Measurements from ENCODE around the gene SLC49A3.

SLC49A3 gene

DNA sequence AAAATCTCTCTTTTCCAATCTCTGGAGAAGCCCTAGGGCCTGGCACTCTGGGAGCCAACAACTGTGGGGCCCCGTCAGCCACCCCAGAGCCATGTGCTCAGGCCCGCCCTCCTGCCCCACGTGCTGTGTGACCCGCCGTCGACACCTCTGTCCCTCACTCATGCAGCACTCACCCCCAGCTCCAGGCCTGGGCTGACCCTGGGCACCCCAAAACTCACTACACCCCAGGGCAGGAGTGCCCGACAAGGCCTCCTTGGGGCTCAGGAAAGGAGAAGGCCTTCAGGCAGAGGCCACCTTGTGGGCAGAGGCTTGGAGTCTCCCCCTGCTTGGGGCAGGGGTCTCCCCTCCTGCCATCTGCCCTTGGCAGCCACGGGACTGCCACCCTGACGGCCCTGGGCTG lies 8.9 kb downstream of the SLC49A3 start:
- in situ Hi-C loops (cut with MboI; ENCODE audit: low pct_unique_long_range_greater_than_20kb, low sequenced_read_pairs, unreplicated experiment) = no loop called here
- DNase-seq (ENCODE audit: low spot score) = no peak
- TF ChIP-seq, protein P1, sequence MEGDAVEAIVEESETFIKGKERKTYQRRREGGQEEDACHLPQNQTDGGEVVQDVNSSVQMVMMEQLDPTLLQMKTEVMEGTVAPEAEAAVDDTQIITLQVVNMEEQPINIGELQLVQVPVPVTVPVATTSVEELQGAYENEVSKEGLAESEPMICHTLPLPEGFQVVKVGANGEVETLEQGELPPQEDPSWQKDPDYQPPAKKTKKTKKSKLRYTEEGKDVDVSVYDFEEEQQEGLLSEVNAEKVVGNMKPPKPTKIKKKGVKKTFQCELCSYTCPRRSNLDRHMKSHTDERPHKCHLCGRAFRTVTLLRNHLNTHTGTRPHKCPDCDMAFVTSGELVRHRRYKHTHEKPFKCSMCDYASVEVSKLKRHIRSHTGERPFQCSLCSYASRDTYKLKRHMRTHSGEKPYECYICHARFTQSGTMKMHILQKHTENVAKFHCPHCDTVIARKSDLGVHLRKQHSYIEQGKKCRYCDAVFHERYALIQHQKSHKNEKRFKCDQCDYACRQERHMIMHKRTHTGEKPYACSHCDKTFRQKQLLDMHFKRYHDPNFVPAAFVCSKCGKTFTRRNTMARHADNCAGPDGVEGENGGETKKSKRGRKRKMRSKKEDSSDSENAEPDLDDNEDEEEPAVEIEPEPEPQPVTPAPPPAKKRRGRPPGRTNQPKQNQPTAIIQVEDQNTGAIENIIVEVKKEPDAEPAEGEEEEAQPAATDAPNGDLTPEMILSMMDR (IDR thresholded peaks at IDR 0.05; ENCODE audit: extremely low read depth, insufficient read depth, missing control alignments) = no peak

DNA sequence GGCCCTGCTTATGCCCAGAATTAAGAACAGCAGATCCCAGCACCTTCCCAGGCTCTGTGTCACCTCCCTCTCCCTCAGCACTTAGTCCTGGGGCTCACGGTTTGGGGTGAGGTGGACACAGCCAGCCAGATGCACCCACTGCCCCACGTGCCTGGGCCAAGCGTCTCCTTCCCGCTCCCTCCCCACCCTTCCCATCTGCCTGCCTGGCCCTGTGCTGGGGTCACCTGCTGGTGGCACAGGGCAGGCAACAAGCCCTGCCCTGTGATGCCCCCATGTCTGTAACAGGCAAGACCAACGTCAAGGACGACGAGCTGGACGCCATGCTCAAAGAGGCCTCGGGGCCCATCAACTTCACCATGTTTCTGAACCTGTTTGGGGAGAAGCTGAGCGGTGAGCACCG lies 9.3 kb downstream of the SLC49A3 start:
- in situ Hi-C loops (cut with MboI; ENCODE audit: low pct_unique_long_range_greater_than_20kb, low sequenced_read_pairs, unreplicated experiment) = no loop called here
- TF ChIP-seq, protein P1 (IDR thresholded peaks at IDR 0.05; ENCODE audit: extremely low read depth, insufficient read depth, missing control alignments) = no peak
- no peak for DNase-seq (ENCODE audit: low spot score)

DNA sequence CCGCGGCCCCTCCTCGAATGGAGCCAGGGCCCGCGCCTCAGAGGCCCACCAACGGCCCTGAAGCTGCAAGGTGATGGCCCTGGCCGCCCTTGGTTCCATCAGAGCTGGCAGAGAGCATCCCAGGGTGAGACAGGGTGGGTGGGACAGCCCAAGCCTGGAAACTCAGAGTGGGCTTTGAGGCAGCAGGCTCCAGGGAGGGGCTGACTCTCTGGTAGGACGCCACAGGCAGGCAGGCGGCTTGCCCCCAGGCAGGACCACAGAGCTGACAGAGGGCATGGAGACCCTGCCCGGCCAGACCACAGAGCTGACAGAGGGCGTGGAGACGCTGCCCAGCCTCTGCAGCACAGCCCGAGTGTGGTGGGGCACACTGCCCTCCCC lies 9.9 kb downstream of the SLC49A3 start:
- in situ Hi-C loops (cut with MboI; ENCODE audit: low pct_unique_long_range_greater_than_20kb, low sequenced_read_pairs, unreplicated experiment) = no loop called here
- TF ChIP-seq, protein P1 (IDR thresholded peaks at IDR 0.05; ENCODE audit: extremely low read depth, insufficient read depth, missing control alignments) = no peak
- no peak for DNase-seq (ENCODE audit: low spot score)

DNA sequence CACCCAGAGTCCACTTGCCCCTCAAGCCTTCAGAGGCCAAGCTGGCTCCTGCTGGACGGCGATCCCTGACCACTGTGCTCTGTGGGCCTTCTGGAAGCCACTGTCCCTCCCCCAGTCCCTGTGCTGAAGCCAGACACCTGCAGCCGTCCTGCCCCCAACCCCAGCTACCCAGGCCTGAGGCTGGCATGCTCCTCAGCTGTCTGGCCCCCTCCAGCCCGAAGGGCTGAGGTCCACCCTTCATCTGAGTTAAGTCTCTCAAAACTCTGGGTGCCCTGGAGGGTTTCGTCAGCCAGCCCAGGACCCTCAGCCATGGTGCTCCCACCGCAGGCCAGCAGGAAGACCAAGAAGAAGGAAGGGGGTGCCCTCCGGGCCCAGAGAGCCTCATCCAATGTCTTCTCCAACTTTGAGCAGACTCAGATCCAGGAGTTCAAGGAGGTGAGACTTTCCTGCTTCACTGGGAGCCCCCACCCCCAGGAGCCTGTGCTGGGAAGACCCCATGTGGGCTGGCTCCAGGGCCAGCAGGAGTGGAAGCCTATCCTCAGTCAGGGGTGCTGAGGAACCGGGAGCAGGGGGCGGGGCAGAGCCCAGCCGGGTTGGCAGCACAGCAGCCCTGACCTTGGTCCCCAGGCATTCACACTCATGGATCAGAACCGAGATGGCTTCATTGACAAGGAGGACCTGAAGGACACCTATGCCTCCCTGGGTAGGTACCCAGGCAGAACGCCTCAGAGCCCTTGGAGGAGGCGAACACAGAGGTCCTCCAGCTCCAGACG lies 10.4 kb downstream of the SLC49A3 start:
- no peak for DNase-seq (ENCODE audit: low spot score)
- TF ChIP-seq, protein P1 (IDR thresholded peaks at IDR 0.05; ENCODE audit: extremely low read depth, insufficient read depth, missing control alignments) = no peak
- in situ Hi-C loops (cut with MboI; ENCODE audit: low pct_unique_long_range_greater_than_20kb, low sequenced_read_pairs, unreplicated experiment) = no loop called here

DNA sequence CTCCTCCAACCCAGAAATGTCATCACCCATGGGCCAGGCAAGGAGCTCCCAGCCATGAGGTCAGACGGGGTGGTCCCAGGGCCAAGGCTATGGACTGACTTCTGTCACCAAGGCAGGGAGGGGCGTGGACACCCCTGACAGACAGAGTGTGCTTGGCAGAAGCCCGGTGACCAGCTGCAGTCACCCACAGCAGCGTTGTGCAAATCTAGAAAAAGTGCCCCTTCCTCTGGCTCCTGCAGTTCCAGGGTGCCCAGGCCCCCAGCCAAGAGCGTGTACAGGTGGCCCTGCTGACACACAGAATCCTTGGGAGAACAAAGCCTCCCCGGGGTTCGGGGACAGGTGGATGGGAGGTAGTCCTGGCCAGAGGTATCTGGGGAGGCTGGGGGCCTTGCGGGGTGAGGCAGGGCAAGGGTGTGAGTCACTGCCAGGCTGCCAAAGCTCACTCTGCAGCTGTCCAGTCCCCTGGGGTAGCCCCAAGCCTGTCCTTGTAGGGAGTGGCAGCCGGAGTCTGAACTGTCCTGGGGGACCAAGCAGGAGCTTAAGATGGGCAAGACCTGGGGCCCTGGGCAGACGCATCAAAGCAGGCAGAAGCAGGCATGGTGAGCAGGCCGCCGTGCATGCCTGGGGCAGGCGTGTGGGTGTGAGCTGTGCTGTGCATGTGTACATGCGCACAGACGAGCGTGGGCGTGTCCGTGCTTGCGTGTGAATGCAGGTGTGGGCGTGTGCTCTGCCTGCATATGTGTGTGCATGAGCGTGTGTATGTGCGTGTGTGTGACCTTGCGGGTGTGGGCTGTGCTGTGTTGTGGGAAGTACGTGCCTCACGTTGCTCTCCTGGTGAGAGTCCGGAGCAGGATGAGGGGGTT lies 11.3 kb downstream of the SLC49A3 start:
- TF ChIP-seq, protein P1 (IDR thresholded peaks at IDR 0.05; ENCODE audit: extremely low read depth, insufficient read depth, missing control alignments) = no peak
- DNase-seq (ENCODE audit: low spot score) = no peak
- in situ Hi-C loops (cut with MboI; ENCODE audit: low pct_unique_long_range_greater_than_20kb, low sequenced_read_pairs, unreplicated experiment) = no loop called here

DNA sequence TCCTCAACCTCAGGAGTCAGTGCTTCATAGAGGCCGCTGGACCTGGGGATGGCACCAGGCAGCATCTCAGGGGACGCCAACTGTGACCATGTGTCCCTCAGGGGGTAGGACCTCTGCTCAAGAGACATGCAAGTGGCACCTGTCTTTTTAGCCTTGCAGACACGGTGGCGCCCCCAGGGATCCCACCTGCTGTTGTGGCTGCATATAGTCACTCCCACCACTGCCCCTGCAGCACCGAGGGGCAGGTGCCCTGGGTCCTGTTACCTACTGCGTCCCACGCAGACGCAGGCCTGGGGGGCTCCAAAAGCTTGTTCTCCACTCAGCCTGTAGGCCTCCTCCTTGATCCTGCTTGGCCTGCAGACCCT lies 12.1 kb downstream of the SLC49A3 start:
- TF ChIP-seq, protein P1 (IDR thresholded peaks at IDR 0.05; ENCODE audit: extremely low read depth, insufficient read depth, missing control alignments) = no peak
- DNase-seq (ENCODE audit: low spot score) = no peak
- in situ Hi-C loops (cut with MboI; ENCODE audit: low pct_unique_long_range_greater_than_20kb, low sequenced_read_pairs, unreplicated experiment) = no loop called here
